ENCODE measurements around the gene MYO18A. TPM values are rescaled to one million over a fixed set of nuclear protein-coding genes. Genes with fewer than 3 reads are reported as not detected.
A peak's percentile ranks its signal among the peaks of the same experiment; 100 is the strongest.

MYO18A gene
- total and polyA plus RNA-seq, 10 of the 15 experiments (the other 5 are each of a cell fraction or from before 2014, with no cell fraction given), result 2.9 to 66.0 (median 24.5) TPM

GRCh38 chr17:29042679-29043538 is 137.3 kb downstream of the MYO18A start, which contains the start of gene PIPOX:
Gene PIPOX, plus strand, starts transcription at chr17:29043141. Its CDS starts 85 bp downstream, at chr17:29043226.
- Histone ChIP-seq H3K4me3 (no peak within 1 kb of the TSS), H3K9ac (ENCODE audit: control insufficient read depth, insufficient read depth, low read length) (no peak within 1 kb of the TSS), H3K27ac (ENCODE audit: control insufficient read depth, insufficient read depth) (no peak within 1 kb of the TSS), H3K27me3 (replicated peaks in 1 of 2; ENCODE audit: control insufficient read depth in 2 of 2, insufficient read depth in 2 of 2, low read length in 1 of 2) (no peaks in the 10 kb centered on the region; a peak in 1 of 4 replicates), H3K4me2 (ENCODE audit: control insufficient read depth, insufficient read depth) (peak within 1 kb of the TSS; percentile 49), H2AFZ (ENCODE audit: control insufficient read depth, low read depth, low read length) (no peak within 1 kb of the TSS), H3K9me3 (replicated peaks; ENCODE audit: control insufficient read depth, insufficient read depth, low read length) (no peaks in the 10 kb centered on the region), H4K20me1 (ENCODE audit: control insufficient read depth, insufficient read depth) (no peaks in the 10 kb centered on the region), H3K4me1 (ENCODE audit: control insufficient read depth, insufficient read depth, low read length) (peaks cover 13% of the 10 kb centered on the region), H3K36me3 (ENCODE audit: control insufficient read depth in 2 of 2, insufficient read depth in 2 of 2, low read length in 1 of 2) (no peaks in the 10 kb centered on the region), H3K79me2 (ENCODE audit: control insufficient read depth, insufficient read depth, low read length) (no peaks in the 10 kb centered on the region)
- DNase-seq (ENCODE audit: low read depth, low spot score), result peak; percentile 30
- in situ Hi-C loops (cut with MboI), result no loop called here
- intact Hi-C loops (cut with micrococcal nuclease; ENCODE audit: unreplicated experiment), result no loop called here
- CTCF ChIA-PET, result interaction anchor here (1.1 kb wide), 1 partner anchor 74 kb away, joined by 3 read pairs; no protein-coding TSS in a partner anchor
- SMC1A ChIA-PET (ENCODE audit: uncharacterized antibody, unreplicated experiment), result interaction anchor here (1.1 kb wide), 1 partner anchor 78 kb away, joined by 4 read pairs; no protein-coding TSS in a partner anchor
- FAIRE-seq, result no peak
- no TSS peak for BruUV-seq (replicated peaks)
- ATAC-seq, result peak; percentile 92
- RAD21 ChIA-PET (ENCODE audit: unreplicated experiment), result interaction anchor here (0.5 to 1.5 kb wide), 2 partner anchors 77 to 305 kb away, joined by 3 to 5 read pairs; no protein-coding TSS in a partner anchor
- WGBS (ENCODE audit: insufficient coverage, insufficient replicate concordance, low lambda C conversion rate, missing lambda C conversion rate), result 31% methylated on average over 10 of the region's 13 CpGs
- POLR2A ChIA-PET, result no interaction called here
- TF ChIP-seq, protein P1, sequence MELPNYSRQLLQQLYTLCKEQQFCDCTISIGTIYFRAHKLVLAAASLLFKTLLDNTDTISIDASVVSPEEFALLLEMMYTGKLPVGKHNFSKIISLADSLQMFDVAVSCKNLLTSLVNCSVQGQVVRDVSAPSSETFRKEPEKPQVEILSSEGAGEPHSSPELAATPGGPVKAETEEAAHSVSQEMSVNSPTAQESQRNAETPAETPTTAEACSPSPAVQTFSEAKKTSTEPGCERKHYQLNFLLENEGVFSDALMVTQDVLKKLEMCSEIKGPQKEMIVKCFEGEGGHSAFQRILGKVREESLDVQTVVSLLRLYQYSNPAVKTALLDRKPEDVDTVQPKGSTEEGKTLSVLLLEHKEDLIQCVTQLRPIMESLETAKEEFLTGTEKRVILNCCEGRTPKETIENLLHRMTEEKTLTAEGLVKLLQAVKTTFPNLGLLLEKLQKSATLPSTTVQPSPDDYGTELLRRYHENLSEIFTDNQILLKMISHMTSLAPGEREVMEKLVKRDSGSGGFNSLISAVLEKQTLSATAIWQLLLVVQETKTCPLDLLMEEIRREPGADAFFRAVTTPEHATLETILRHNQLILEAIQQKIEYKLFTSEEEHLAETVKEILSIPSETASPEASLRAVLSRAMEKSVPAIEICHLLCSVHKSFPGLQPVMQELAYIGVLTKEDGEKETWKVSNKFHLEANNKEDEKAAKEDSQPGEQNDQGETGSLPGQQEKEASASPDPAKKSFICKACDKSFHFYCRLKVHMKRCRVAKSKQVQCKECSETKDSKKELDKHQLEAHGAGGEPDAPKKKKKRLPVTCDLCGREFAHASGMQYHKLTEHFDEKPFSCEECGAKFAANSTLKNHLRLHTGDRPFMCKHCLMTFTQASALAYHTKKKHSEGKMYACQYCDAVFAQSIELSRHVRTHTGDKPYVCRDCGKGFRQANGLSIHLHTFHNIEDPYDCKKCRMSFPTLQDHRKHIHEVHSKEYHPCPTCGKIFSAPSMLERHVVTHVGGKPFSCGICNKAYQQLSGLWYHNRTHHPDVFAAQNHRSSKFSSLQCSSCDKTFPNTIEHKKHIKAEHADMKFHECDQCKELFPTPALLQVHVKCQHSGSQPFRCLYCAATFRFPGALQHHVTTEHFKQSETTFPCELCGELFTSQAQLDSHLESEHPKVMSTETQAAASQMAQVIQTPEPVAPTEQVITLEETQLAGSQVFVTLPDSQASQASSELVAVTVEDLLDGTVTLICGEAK (IDR thresholded peaks at IDR 0.05; ENCODE audit: borderline replicate concordance), result no peak
- TF ChIP-seq NFIC (IDR thresholded peaks at IDR 0.05; ENCODE audit: low read depth, low read length) (no peak), SMAD1 (IDR thresholded peaks at IDR 0.05; ENCODE audit: low read depth, partially characterized antibody) (peak; percentile 91), ETV6 (conservative IDR thresholded peaks at IDR 0.05 in 1 of 2, IDR thresholded peaks at IDR 0.05 in 1 of 2; ENCODE audit: borderline replicate concordance in 1 of 2, low read depth in 1 of 2) (no peak), SKIL (IDR thresholded peaks at IDR 0.05; ENCODE audit: low read depth, poor library complexity, severe bottlenecking) (no peak), TAF1 (IDR thresholded peaks at IDR 0.05; ENCODE audit: borderline replicate concordance, low read depth, low read length) (no peak), LARP7 (IDR thresholded peaks at IDR 0.05) (0 out of 2 replicates have a peak, but pooled peaks have one; percentile 30), ZNF592 (IDR thresholded peaks at IDR 0.05) (no peak), TCF7 (IDR thresholded peaks at IDR 0.05; ENCODE audit: borderline replicate concordance) (no peak), PAX5 (IDR thresholded peaks at IDR 0.05; ENCODE audit: borderline replicate concordance, low read depth, low read length) (0 out of 2 replicates have a peak, but pooled peaks have one; percentile 24), JUND (IDR thresholded peaks at IDR 0.05; ENCODE audit: low read depth, low read length) (no peak)

All from GM12878 (cell line).